ENCODE results near the gene RAD18.

RAD18 gene

GRCh38 chr3:8903191-8903590 is 60.1 kb downstream of the RAD18 start:
- H3K27me3 Mint-ChIP-seq (ENCODE audit: low read depth, poor library complexity), result no peaks in the 10 kb centered on the region
- H3K36me3 Mint-ChIP-seq (ENCODE audit: low read depth), result peaks cover 26% of the 10 kb centered on the region
- H3K4me3 Mint-ChIP-seq, result no peak overlapping the region
- DNase-seq, result no peak
- no peaks in the 10 kb centered on the region for H3K9me3 Mint-ChIP-seq
- H3K27ac Mint-ChIP-seq, result no peak overlapping the region
- peaks cover 11% of the 10 kb centered on the region for H3K4me1 Mint-ChIP-seq
- no peak for TF ChIP-seq CTCF (IDR thresholded peaks at IDR 0.05)

GRCh38 chr3:8900869-8901268 is 62.4 kb downstream of the RAD18 start:
- Mint-ChIP-seq H3K27me3 (ENCODE audit: low read depth, poor library complexity) (no peaks in the 10 kb centered on the region), H3K36me3 (ENCODE audit: low read depth) (peaks cover 26% of the 10 kb centered on the region), H3K4me1 (peaks cover 7% of the 10 kb centered on the region), H3K9me3 (no peaks in the 10 kb centered on the region), H3K4me3 (no peak overlapping the region), H3K27ac (peak overlapping the region; percentile 35)
- no peak for TF ChIP-seq CTCF (IDR thresholded peaks at IDR 0.05)
- DNase-seq, result no peak

GRCh38 chr3:8899876-8900460 is 63.3 kb downstream of the RAD18 start:
- Mint-ChIP-seq H3K9me3 (no peaks in the 10 kb centered on the region), H3K27me3 (ENCODE audit: low read depth, poor library complexity) (no peaks in the 10 kb centered on the region), H3K27ac (no peak overlapping the region), H3K36me3 (ENCODE audit: low read depth) (peaks cover 28% of the 10 kb centered on the region), H3K4me3 (no peak overlapping the region), H3K4me1 (peaks cover 7% of the 10 kb centered on the region)
- no peak for TF ChIP-seq CTCF (IDR thresholded peaks at IDR 0.05)
- DNase-seq, result no peak

GRCh38 chr3:8895829-8896228 is 67.4 kb downstream of the RAD18 start:
- no peaks in the 10 kb centered on the region for H3K27me3 Mint-ChIP-seq (ENCODE audit: low read depth, poor library complexity)
- no peak overlapping the region for H3K4me3 Mint-ChIP-seq
- no peak for TF ChIP-seq CTCF (IDR thresholded peaks at IDR 0.05)
- H3K4me1 Mint-ChIP-seq, result peaks cover 17% of the 10 kb centered on the region
- no peak overlapping the region for H3K27ac Mint-ChIP-seq
- peaks cover 22% of the 10 kb centered on the region for H3K36me3 Mint-ChIP-seq (ENCODE audit: low read depth)
- H3K9me3 Mint-ChIP-seq, result no peaks in the 10 kb centered on the region
- DNase-seq, result no peak

- TF ChIP-seq CTCF (IDR thresholded peaks at IDR 0.05), result no peak
Measured at GRCh38 chr3:8893001-8893400, 70.3 kb downstream of the RAD18 start.

GRCh38 chr3:8891774-8892173 is 71.5 kb downstream of the RAD18 start:
- no peaks in the 10 kb centered on the region for H3K9me3 Mint-ChIP-seq
- peaks cover 18% of the 10 kb centered on the region for H3K36me3 Mint-ChIP-seq (ENCODE audit: low read depth)
- peaks cover 20% of the 10 kb centered on the region for H3K4me1 Mint-ChIP-seq
- H3K4me3 Mint-ChIP-seq, result no peak overlapping the region
- no peak for DNase-seq
- no peaks in the 10 kb centered on the region for H3K27me3 Mint-ChIP-seq (ENCODE audit: low read depth, poor library complexity)
- H3K27ac Mint-ChIP-seq, result no peak overlapping the region
- no peak for TF ChIP-seq CTCF (IDR thresholded peaks at IDR 0.05)

More at GRCh38 chr3:8893001-8893400, 70.3 kb downstream of the RAD18 start:
- Mint-ChIP-seq H3K36me3 (ENCODE audit: low read depth) (peaks cover 19% of the 10 kb centered on the region), H3K9me3 (no peaks in the 10 kb centered on the region), H3K27me3 (ENCODE audit: low read depth, poor library complexity) (no peaks in the 10 kb centered on the region), H3K27ac (no peak overlapping the region), H3K4me1 (peaks cover 16% of the 10 kb centered on the region), H3K4me3 (no peak overlapping the region)
- DNase-seq, result no peak
